Measurements from ENCODE around the gene FASN. TPM values are rescaled to one million over a fixed set of nuclear protein-coding genes. Genes with fewer than 3 reads are reported as not detected.

FASN gene
- total and polyA plus RNA-seq, 8 donors, result 22.8 to 268 (median 81.6) TPM

GRCh38 chr17:82081546-82081945, 16.5 kb downstream of the FASN start:
- no peak overlapping the region for H3K4me3 ChIP-seq
- TF ChIP-seq POLR2AphosphoS5 (IDR thresholded peaks at IDR 0.05), result no peak
- no peak for TF ChIP-seq EP300 (IDR thresholded peaks at IDR 0.05)
- TF ChIP-seq CTCF (IDR thresholded peaks at IDR 0.05), result no peak
- no peak for TF ChIP-seq POLR2A (IDR thresholded peaks at IDR 0.05)
- no peaks in the 10 kb centered on the region for H3K27me3 ChIP-seq
- H3K4me1 ChIP-seq, result no peaks in the 10 kb centered on the region
- no peak for DNase-seq
- intact Hi-C loops (cut with DNase I; ENCODE audit: low total_unique reads), result no loop called here
- peaks cover 76 to 90% (median 88%) of the 10 kb centered on the region in 4 donors for H3K36me3 ChIP-seq
- H3K27ac ChIP-seq, result no peak overlapping the region
- no peaks in the 10 kb centered on the region for H3K9me3 ChIP-seq
- 86 to 96% (median 92%) methylated on average over 11 to 20 of the region's 20 CpGs for WGBS, 5 donors

- no peak overlapping the region for H3K27ac ChIP-seq
- 91 to 97% (median 94%) methylated on average over 22 to 44 of the region's 44 CpGs for WGBS, 5 donors
- no peak for DNase-seq
- no peak overlapping the region for H3K4me3 ChIP-seq
- no peaks in the 10 kb centered on the region for H3K4me1 ChIP-seq
- H3K9me3 ChIP-seq, result no peaks in the 10 kb centered on the region
- H3K36me3 ChIP-seq, result peaks cover 70 to 84% (median 82%) of the 10 kb centered on the region in 4 donors
- TF ChIP-seq EP300 (IDR thresholded peaks at IDR 0.05) (no peak), POLR2A (IDR thresholded peaks at IDR 0.05) (no peak), CTCF (IDR thresholded peaks at IDR 0.05) (no peak), POLR2AphosphoS5 (IDR thresholded peaks at IDR 0.05) (no peak)
- intact Hi-C loops (cut with DNase I; ENCODE audit: low total_unique reads), result no loop called here
- H3K27me3 ChIP-seq, result no peaks in the 10 kb centered on the region
Measured at GRCh38 chr17:82080789-82081464, 17.1 kb downstream of the FASN start.

GRCh38 chr17:82080048-82080788, 17.8 kb downstream of the FASN start:
- H3K27me3 ChIP-seq, result no peaks in the 10 kb centered on the region
- H3K4me1 ChIP-seq, result no peaks in the 10 kb centered on the region
- H3K36me3 ChIP-seq, result peaks cover 63 to 77% (median 74%) of the 10 kb centered on the region in 4 donors
- no peak overlapping the region for H3K4me3 ChIP-seq
- H3K9me3 ChIP-seq, result no peaks in the 10 kb centered on the region
- WGBS, 5 donors, result 87 to 90% (median 89%) methylated on average over 24 to 36 of the region's 36 CpGs
- TF ChIP-seq POLR2AphosphoS5 (IDR thresholded peaks at IDR 0.05), result no peak
- TF ChIP-seq EP300 (IDR thresholded peaks at IDR 0.05), result no peak
- TF ChIP-seq CTCF (IDR thresholded peaks at IDR 0.05), result no peak
- no peak for TF ChIP-seq POLR2A (IDR thresholded peaks at IDR 0.05)
- DNase-seq, result no peak
- H3K27ac ChIP-seq, result no peak overlapping the region
- intact Hi-C loops (cut with DNase I; ENCODE audit: low total_unique reads), result no loop called here

GRCh38 chr17:82079001-82079677, 18.9 kb downstream of the FASN start:
- no peak for DNase-seq

More at GRCh38 chr17:82079001-82079677, 18.9 kb downstream of the FASN start:
- TF ChIP-seq POLR2A (IDR thresholded peaks at IDR 0.05), result no peak
- TF ChIP-seq EP300 (IDR thresholded peaks at IDR 0.05), result no peak
- no peak for TF ChIP-seq CTCF (IDR thresholded peaks at IDR 0.05)
- no peak for TF ChIP-seq POLR2AphosphoS5 (IDR thresholded peaks at IDR 0.05)
- Histone ChIP-seq H3K9me3 (no peaks in the 10 kb centered on the region), H3K27ac (no peak overlapping the region), H3K36me3 (peaks cover 52 to 66% (median 64%) of the 10 kb centered on the region in 4 donors), H3K4me1 (no peaks in the 10 kb centered on the region), H3K4me3 (no peak overlapping the region), H3K27me3 (no peaks in the 10 kb centered on the region)
- 91 to 92% (median 92%) methylated on average over 28 to 47 of the region's 47 CpGs for WGBS, 5 donors
- intact Hi-C loops (cut with DNase I; ENCODE audit: low total_unique reads), result no loop called here
